ENCODE measurements around the gene SPON1. TPM values are rescaled to one million over a fixed set of nuclear protein-coding genes. Genes with fewer than 3 reads are reported as not detected.

The SPON1 gene
- total RNA-seq, 1 experiment from 2014 or later: 6.4 TPM

- TF ChIP-seq ZNF219 (CRISPR knock-in tag; IDR thresholded peaks at IDR 0.05; ENCODE audit: borderline replicate concordance): no peak
- Mint-ChIP-seq H3K27ac (no peak overlapping the region), H3K9me3 (no peaks in the 10 kb centered on the region), H3K4me3 (no peak overlapping the region), H3K4me1 (peaks cover 55% of the 10 kb centered on the region), H3K36me3 (0 out of 2 replicates have a peak, but pooled peaks cover 3% of the 10 kb centered on the region), H3K27me3 (ENCODE audit: low read depth) (no peaks in the 10 kb centered on the region)
- CTCF ChIA-PET: interaction anchor here (0.8 to 9.9 kb wide), 15 partner anchors 9 to 608 kb away, joined by 3 to 255 read pairs (median 10); no protein-coding TSS in a partner anchor
- ATAC-seq: no peak
- POLR2A ChIA-PET: no interaction called here
- no peak for DNase-seq (ENCODE audit: low spot score)
Observed at GRCh38 chr11:14299921-14300320, 337.4 kb downstream of the SPON1 start.

- no peaks in the 10 kb centered on the region for H3K27me3 Mint-ChIP-seq (ENCODE audit: low read depth)
- ChIA-PET CTCF (interaction anchor here (0.6 to 9.9 kb wide), 41 partner anchors 10 to 607 kb away, joined by 3 to 255 read pairs (median 6); no protein-coding TSS in a partner anchor), POLR2A (interaction anchor here (0.9 to 1.0 kb wide), 3 partner anchors 57 to 189 kb away, joined by 3 to 8 read pairs (median 3); no protein-coding TSS in a partner anchor)
Observed at GRCh38 chr11:14300661-14301304, 338.3 kb downstream of the SPON1 start.

GRCh38 chr11:14304601-14305000 is 342.1 kb downstream of the SPON1 start:
- ATAC-seq (no peak), DNase-seq (ENCODE audit: low spot score) (no peak)
- ChIA-PET CTCF (interaction anchor here (1.0 to 9.9 kb wide), 2 partner anchors 70 to 112 kb away, joined by 4 to 255 read pairs; no protein-coding TSS in a partner anchor), POLR2A (interaction anchor here (0.6 kb wide), 1 partner anchor 31 kb away, joined by 3 read pairs; no protein-coding TSS in a partner anchor)
- no peak overlapping the region for H3K27ac Mint-ChIP-seq
- H3K4me1 Mint-ChIP-seq: peaks cover 52% of the 10 kb centered on the region
- H3K9me3 Mint-ChIP-seq: no peaks in the 10 kb centered on the region
- H3K27me3 Mint-ChIP-seq (ENCODE audit: low read depth): no peaks in the 10 kb centered on the region
- H3K4me3 Mint-ChIP-seq: no peak overlapping the region
- H3K36me3 Mint-ChIP-seq: no peaks in the 10 kb centered on the region
- TF ChIP-seq HMGA2 (CRISPR knock-in tag; IDR thresholded peaks at IDR 0.05) (no peak), FOXJ3 (CRISPR knock-in tag; IDR thresholded peaks at IDR 0.05; ENCODE audit: borderline replicate concordance) (no peak), USF1 (CRISPR knock-in tag; IDR thresholded peaks at IDR 0.05) (no peak), ATF6 (CRISPR knock-in tag; IDR thresholded peaks at IDR 0.05) (no peak), NFATC4 (CRISPR knock-in tag; IDR thresholded peaks at IDR 0.05) (no peak), TEAD4 (CRISPR knock-in tag; IDR thresholded peaks at IDR 0.05) (no peak), NR1H2 (CRISPR knock-in tag; IDR thresholded peaks at IDR 0.05) (no peak), RELA (CRISPR knock-in tag; IDR thresholded peaks at IDR 0.05; ENCODE audit: borderline replicate concordance) (no peak), AR (CRISPR knock-in tag; IDR thresholded peaks at IDR 0.05) (no peak), NFYB (CRISPR knock-in tag; conservative IDR thresholded peaks at IDR 0.05; ENCODE audit: low read depth) (no peak), ZNF138 (CRISPR knock-in tag; conservative IDR thresholded peaks at IDR 0.05) (no peak)

More at GRCh38 chr11:14300661-14301304, 338.3 kb downstream of the SPON1 start:
- peaks cover 62% of the 10 kb centered on the region for H3K4me1 Mint-ChIP-seq
- H3K4me3 Mint-ChIP-seq: no peak overlapping the region
- 0 out of 2 replicates have a peak, but pooled peaks cover 3% of the 10 kb centered on the region for H3K36me3 Mint-ChIP-seq
- peak; percentile 69 for DNase-seq (ENCODE audit: low spot score)
- H3K9me3 Mint-ChIP-seq: no peaks in the 10 kb centered on the region
- H3K27ac Mint-ChIP-seq: no peak overlapping the region
- TF ChIP-seq ESRRA (CRISPR knock-in tag; IDR thresholded peaks at IDR 0.05; ENCODE audit: borderline replicate concordance) (no peak), ZNF532 (CRISPR knock-in tag; IDR thresholded peaks at IDR 0.05; ENCODE audit: borderline replicate concordance) (0 out of 2 replicates have a peak, but pooled peaks have one; percentile 45)
- peak; percentile 95 for ATAC-seq
